Measurements from ENCODE around the gene CCL4L2.
"Not testable (repeated sequence)": the region's sequence is repeated elsewhere in the genome, so short reads cannot be mapped to it uniquely, and the experiment has no call there.

Gene CCL4L2

DNA sequence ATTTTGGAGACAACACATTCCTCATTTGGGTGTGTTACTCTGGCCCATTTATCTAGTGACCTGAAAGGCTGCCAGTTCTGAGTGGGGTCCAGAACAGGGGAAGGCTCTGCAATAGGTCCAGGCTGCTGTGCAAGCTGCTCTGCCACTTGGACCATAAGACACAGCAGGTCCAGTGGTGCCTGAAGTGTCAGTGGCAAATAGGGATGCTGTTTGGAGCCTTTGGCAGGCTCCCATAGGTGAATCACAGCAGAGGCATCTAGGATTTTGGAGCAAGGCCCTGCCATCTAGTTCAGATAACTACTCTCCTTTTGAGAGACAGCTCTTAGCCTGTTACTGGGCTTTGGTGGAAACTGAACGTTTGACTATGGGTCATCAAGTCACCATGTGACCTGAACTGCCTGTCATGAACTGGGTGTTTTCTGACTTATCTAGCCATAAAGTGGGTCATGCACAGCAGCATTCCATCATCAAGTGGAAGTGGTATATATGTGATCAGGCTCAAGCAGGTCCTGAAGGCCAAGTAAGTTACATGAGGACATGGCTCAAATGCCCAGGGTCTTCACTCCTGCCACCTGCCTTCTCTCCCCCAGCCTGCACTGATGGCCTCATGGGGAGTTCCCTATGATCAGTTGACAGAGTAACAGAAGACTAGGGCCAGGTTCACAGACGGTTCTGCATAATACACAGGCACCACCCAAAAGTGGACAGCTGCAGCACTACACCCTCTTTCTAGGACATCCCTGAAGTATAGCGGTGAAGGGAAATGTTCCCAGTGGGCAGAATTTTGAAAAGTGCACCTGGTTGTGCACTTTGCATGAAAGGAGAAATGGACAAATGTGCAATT is 10.1 kb downstream of the CCL4L2 start:
- not testable (repeated sequence) for H3K27me3 ChIP-seq (replicated peaks; ENCODE audit: control insufficient read depth, insufficient read depth, low read length); DNase-seq (ENCODE audit: extremely low read depth, insufficient read length); H3K4me3 ChIP-seq (replicated peaks; ENCODE audit: low read depth, low read length); H3K36me3 ChIP-seq (ENCODE audit: control insufficient read depth, insufficient read depth, low read length)

DNA sequence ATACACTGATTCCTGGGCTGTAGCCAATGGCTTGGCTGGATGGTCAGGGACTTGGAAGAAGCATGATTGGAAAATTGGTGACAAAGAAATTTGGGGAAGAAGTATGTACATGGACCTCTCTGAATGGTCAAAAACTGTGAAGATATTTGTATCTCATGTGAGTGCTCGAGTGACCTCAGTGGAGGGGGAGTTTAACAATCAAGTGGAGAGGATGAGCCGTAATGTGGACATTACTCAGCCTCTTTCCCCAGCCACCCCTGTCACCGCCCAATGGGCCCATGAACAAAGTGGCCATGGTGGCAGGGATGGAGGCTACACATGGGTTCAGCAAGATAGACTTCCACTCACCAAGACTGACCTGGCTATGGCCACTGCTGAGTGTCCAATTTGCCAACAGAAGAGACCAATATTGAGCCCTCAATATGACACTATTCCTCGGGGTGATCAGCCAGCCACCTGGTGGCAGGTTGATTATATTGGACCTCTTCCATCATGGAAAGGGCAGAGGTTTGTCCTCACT is 10.8 kb downstream of the CCL4L2 start:
- DNase-seq (ENCODE audit: extremely low read depth, insufficient read length); H3K36me3 ChIP-seq (ENCODE audit: control insufficient read depth, insufficient read depth, low read length); H3K27me3 ChIP-seq (replicated peaks; ENCODE audit: control insufficient read depth, insufficient read depth, low read length); H3K4me3 ChIP-seq (replicated peaks; ENCODE audit: low read depth, low read length): not testable (repeated sequence)

DNA sequence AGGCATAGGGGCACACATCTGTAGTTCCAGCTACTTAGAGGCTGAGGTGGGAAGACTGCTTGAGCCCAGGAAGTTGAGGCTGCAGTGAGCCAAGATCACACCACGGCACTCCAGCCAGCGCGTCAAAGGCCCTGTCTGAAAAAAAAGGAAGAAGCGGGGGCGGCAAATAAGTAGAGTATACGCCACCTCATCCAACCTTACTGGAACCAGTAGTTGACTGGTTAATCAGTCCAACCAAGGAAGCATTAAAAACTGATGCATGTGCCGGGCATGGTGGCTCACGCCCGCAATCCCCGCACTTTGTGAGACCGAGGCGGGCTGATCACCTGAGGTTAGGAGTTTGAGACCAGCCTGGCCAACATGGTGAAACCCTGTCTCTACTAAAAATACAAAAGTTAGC is 12.1 kb downstream of the CCL4L2 start:
- DNase-seq (ENCODE audit: extremely low read depth, insufficient read length); H3K4me3 ChIP-seq (replicated peaks; ENCODE audit: low read depth, low read length); H3K36me3 ChIP-seq (ENCODE audit: control insufficient read depth, insufficient read depth, low read length); H3K27me3 ChIP-seq (replicated peaks; ENCODE audit: control insufficient read depth, insufficient read depth, low read length): not testable (repeated sequence)

DNA sequence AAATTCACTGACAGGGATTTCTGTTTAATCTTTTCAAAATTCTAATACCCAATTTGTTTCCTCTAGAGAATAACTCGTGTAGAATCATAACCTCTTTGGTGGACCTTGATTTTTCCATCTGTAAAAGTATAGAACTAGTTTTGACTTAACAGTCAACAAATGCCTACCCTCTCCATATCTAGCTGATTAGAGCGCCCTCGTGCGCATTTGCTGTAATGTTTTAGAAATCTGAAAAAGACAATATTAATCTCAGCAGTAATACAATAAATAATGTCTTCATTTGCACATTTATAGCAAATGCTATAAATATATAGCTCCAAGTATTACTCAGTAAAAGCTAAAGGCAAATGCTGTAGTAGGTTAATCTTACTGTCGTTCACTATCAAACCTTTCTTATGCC is 18.8 kb downstream of the CCL4L2 start:
- not testable (repeated sequence) for H3K27me3 ChIP-seq (replicated peaks; ENCODE audit: control insufficient read depth, insufficient read depth, low read length); H3K4me3 ChIP-seq (replicated peaks; ENCODE audit: low read depth, low read length); H3K36me3 ChIP-seq (ENCODE audit: control insufficient read depth, insufficient read depth, low read length); DNase-seq (ENCODE audit: extremely low read depth, insufficient read length)

DNA sequence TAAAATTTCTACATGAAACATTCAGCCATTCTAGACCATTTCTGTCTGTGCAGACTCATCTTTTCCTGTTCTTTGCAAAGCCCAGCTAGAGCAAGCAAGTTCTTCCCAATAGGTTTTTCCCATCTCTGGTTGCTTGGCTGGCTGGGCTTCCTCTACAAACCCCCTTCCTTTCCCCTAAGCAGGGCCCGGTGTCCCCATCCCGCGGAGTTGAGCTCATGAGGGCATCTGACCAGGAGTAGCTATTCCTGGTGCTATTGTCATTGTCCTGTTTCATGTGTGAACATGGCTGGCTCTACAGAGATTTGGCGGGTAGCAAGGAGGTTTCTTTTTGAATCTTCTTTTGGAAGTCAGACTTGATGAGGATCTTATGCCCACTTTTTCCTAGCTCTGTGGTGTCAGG is 31.2 kb downstream of the CCL4L2 start:
- H3K27me3 ChIP-seq (replicated peaks; ENCODE audit: control insufficient read depth, insufficient read depth, low read length); H3K36me3 ChIP-seq (ENCODE audit: control insufficient read depth, insufficient read depth, low read length); DNase-seq (ENCODE audit: extremely low read depth, insufficient read length); H3K4me3 ChIP-seq (replicated peaks; ENCODE audit: low read depth, low read length): not testable (repeated sequence)

Data from GM06990 (cell line).